ENCODE measurements around the gene GPR39.

Gene GPR39

GRCh38 chr2:132547090-132547687, 130.6 kb downstream of the GPR39 start:
- H3K4me3 ChIP-seq (ENCODE audit: low read depth, low read length): no peak overlapping the region
- DNase-seq (ENCODE audit: low read depth): peak; percentile 75
- peak; percentile 61 for TF ChIP-seq CTCF (IDR thresholded peaks at IDR 0.05; ENCODE audit: insufficient read depth, low read depth, low read length, missing control alignments)

- no peak for DNase-seq (ENCODE audit: low read depth)
- TF ChIP-seq CTCF (IDR thresholded peaks at IDR 0.05; ENCODE audit: insufficient read depth, low read depth, low read length, missing control alignments): no peak
- H3K4me3 ChIP-seq (ENCODE audit: low read depth, low read length): no peak overlapping the region
These were observed 133.5 kb downstream of the GPR39 start for GRCh38 chr2:132549935-132550670.

- DNase-seq (ENCODE audit: low read depth): no peak
- TF ChIP-seq CTCF (IDR thresholded peaks at IDR 0.05; ENCODE audit: insufficient read depth, low read depth, low read length, missing control alignments): no peak
- H3K4me3 ChIP-seq (ENCODE audit: low read depth, low read length): no peak overlapping the region
These were observed 134.3 kb downstream of the GPR39 start for GRCh38 chr2:132550946-132551345.

DNA sequence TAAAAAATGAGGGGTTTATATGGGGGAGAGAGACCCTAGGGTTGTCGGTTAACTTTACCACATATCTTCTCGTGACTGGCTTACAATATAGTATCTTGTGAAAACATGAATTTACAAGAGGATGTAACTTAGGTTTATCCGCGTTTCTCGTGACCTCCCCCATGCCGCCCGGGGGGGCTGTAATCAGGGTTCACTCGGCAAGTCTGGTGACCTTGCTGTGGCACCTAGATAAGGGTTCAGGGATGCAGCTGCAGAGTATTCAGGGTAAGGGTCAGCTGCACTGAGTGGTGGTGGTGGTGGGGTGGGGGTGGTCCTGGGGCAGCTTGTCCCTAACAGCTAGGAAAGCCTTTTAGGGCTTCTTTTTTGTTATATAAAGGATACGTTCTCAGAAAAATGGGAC, 141.1 kb downstream of the GPR39 start:
- no peak for TF ChIP-seq CTCF (IDR thresholded peaks at IDR 0.05; ENCODE audit: insufficient read depth, low read depth, low read length, missing control alignments)
- DNase-seq (ENCODE audit: low read depth): no peak
- H3K4me3 ChIP-seq (ENCODE audit: low read depth, low read length): no peak overlapping the region

- no peak overlapping the region for H3K4me3 ChIP-seq (ENCODE audit: low read depth, low read length)
- no peak for TF ChIP-seq CTCF (IDR thresholded peaks at IDR 0.05; ENCODE audit: insufficient read depth, low read depth, low read length, missing control alignments)
- no peak for DNase-seq (ENCODE audit: low read depth)
These were observed 142.7 kb downstream of the GPR39 start for GRCh38 chr2:132559326-132559725.

GRCh38 chr2:132559921-132560320, 143.3 kb downstream of the GPR39 start:
- DNase-seq (ENCODE audit: low read depth): no peak
- TF ChIP-seq CTCF (IDR thresholded peaks at IDR 0.05; ENCODE audit: insufficient read depth, low read depth, low read length, missing control alignments): no peak
- no peak overlapping the region for H3K4me3 ChIP-seq (ENCODE audit: low read depth, low read length)
